Epithelial cell of proximal tubule (primary cell): ENCODE data around the gene ANKRD7. TPM values are rescaled to one million over a fixed set of nuclear protein-coding genes. Genes with fewer than 3 reads are reported as not detected.
"Not testable (repeated sequence)": the region's sequence is repeated elsewhere in the genome, so short reads cannot be mapped to it uniquely, and the experiment has no call there.

Source experiments
- DNase-seq: peaks from one replicate; pipeline ENCODE4 v3.0.0-alpha.2; 2011; ENCODE audit warnings: low read depth
- H3K4me3 ChIP-seq: 2 replicates; pipeline ENCODE4 v1.5.1; 2011; ENCODE audit warnings: low read depth, mild to moderate bottlenecking, low read length
- CTCF ChIP-seq: conservative IDR thresholded peaks from 2 replicates; pipeline ENCODE4 v1.5.1; 2012; ENCODE audit warnings: low read depth, mild to moderate bottlenecking, low read length
- total RNA-seq: library from RNA; depleted of rRNA; stranded (reverse); fragments of >200 nt; gene quantifications from 2 replicates; pipeline ENCODE4 v1.2.3, GENCODE V29; 2015

The ANKRD7 gene
- total RNA-seq, 1 donor from 2014 or later: 0.69 TPM

- no peak for DNase-seq
- no peak overlapping the region for H3K4me3 ChIP-seq
Observed at GRCh38 chr7:118222591-118222990, 1.9 kb upstream of the ANKRD7 start.

GRCh38 chr7:118232837-118233236, 8.3 kb downstream of the ANKRD7 start:
- no peak for TF ChIP-seq CTCF
- DNase-seq: no peak
- H3K4me3 ChIP-seq: no peak overlapping the region

More at GRCh38 chr7:118222591-118222990, 1.9 kb upstream of the ANKRD7 start:
- no peak for TF ChIP-seq CTCF

- no peak for TF ChIP-seq CTCF
- DNase-seq: no peak
- no peak overlapping the region for H3K4me3 ChIP-seq
Observed at GRCh38 chr7:118233799-118234198, 9.3 kb downstream of the ANKRD7 start.

GRCh38 chr7:118239014-118239413, 14.5 kb downstream of the ANKRD7 start:
- H3K4me3 ChIP-seq: no peak overlapping the region
- no peak for DNase-seq
- TF ChIP-seq CTCF: no peak

GRCh38 chr7:118240320-118240719, 15.8 kb downstream of the ANKRD7 start:
- not testable (repeated sequence) for H3K4me3 ChIP-seq, DNase-seq

- no peak for DNase-seq
- no peak for TF ChIP-seq CTCF
- no peak overlapping the region for H3K4me3 ChIP-seq
Observed at GRCh38 chr7:118243695-118244094, 19.2 kb downstream of the ANKRD7 start.

GRCh38 chr7:118245267-118246040, 20.9 kb downstream of the ANKRD7 start:
- H3K4me3 ChIP-seq: no peak overlapping the region
- TF ChIP-seq CTCF: no peak
- DNase-seq: no peak
